GDM1 (cell line): Measurements from ENCODE around the gene ALPL.

Experiments used
- DNase-seq: peaks from one replicate; lab custom pipeline; 2025; lab: John Stamatoyannopoulos, UW

The ALPL gene

DNA sequence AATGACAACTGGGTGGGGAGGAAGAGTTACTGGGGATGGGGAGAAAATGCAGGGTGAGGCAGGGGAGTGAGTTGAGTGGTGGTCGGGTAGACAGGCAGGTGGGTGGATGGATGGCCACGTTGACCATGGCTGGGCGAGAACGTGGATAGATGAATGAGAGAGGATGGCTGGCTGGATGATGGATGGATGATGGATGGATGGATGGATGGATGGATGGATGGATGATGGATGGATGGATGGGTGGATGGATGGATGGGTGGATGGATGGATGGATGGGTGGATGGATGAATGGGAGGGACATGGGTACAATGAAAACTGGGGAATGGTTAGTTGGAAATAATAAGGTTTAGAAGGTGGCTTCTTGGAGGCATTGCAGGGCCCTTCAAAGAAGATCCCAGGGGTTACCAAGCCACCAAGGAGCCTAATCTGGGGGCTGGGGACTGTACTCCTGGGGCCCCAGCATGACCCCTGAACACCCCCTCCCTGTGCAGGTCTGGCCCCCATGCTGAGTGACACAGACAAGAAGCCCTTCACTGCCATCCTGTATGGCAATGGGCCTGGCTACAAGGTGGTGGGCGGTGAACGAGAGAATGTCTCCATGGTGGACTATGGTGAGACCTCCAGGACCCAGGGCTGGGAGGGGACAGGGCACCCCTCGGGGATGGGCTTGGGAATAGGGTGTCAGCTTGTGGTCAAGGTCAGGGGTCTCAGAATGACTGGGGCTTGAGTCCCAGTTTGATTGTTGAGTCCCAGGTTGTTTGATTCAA, 67.0 kb downstream of the ALPL start:
- DNase-seq, result no peak

DNA sequence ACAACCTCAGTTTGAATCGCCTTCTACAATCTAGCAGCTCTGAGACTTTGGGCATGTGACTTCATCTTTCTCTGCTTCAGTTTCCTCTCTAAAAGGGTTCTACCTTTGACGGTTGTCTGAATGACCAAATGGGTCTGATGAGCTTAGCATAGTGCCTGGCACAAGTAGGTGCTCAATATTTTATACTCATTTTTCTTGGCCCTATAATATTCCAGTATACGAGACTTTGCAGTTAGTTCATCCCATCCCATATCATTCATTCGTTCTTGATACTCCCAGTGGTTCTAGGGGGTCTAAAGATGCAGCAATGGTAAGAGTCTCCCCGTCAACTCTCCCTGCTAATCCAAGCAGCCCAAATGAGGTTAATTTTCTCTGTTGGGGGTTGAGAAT, 67.6 kb downstream of the ALPL start:
- no peak for DNase-seq

DNA sequence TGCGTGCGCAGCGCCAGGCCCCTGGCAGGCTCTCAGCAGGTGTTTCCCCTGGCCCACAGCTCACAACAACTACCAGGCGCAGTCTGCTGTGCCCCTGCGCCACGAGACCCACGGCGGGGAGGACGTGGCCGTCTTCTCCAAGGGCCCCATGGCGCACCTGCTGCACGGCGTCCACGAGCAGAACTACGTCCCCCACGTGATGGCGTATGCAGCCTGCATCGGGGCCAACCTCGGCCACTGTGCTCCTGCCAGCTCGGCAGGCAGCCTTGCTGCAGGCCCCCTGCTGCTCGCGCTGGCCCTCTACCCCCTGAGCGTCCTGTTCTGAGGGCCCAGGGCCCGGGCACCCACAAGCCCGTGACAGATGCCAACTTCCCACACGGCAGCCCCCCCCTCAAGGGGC, 68.1 kb downstream of the ALPL start:
- no peak for DNase-seq

DNA sequence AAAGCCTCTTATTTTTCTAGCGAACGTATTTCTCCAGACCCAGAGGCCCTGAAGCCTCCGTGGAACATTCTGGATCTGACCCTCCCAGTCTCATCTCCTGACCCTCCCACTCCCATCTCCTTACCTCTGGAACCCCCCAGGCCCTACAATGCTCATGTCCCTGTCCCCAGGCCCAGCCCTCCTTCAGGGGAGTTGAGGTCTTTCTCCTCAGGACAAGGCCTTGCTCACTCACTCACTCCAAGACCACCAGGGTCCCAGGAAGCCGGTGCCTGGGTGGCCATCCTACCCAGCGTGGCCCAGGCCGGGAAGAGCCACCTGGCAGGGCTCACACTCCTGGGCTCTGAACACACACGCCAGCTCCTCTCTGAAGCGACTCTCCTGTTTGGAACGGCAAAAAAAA, 68.7 kb downstream of the ALPL start:
- DNase-seq, result no peak

DNA sequence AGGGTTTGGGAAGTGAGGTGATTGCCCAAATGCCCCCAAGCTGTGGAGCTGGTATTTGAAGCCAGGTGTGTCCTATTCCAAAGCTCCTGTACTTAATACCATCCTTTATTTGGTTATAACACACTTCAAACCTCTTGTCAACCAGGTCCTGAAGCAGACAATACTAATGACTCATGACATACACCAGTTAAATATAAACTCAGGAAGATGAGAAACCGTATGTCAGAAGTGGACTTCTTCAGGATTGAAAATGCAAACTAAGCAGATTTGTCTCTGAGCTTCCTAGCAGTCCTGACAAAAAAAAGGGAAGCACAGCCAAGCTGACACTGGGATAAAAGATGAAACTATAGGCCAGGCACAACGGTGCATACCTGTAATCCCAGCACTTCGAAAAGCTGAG, 70.6 kb downstream of the ALPL start:
- no peak for DNase-seq

DNA sequence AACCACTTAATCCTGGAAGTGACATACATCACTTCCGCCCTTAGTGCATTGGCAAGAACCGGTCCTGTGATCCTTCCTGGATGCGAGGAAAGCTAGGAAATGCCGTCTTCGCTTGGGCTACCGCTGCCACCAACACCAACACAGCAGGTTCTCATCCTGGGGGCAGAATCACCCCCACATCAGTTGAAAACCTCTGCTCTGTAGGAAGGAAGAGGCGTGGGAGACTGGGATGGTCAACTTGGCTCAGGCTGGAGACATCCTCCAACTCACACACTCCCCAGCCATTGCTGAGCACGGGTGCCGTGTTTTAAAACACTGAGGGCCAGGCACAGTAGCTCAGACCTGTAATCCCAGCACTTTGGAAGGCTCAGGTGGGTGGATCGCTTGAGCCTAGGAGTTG, 74.9 kb downstream of the ALPL start:
- DNase-seq, result no peak

DNA sequence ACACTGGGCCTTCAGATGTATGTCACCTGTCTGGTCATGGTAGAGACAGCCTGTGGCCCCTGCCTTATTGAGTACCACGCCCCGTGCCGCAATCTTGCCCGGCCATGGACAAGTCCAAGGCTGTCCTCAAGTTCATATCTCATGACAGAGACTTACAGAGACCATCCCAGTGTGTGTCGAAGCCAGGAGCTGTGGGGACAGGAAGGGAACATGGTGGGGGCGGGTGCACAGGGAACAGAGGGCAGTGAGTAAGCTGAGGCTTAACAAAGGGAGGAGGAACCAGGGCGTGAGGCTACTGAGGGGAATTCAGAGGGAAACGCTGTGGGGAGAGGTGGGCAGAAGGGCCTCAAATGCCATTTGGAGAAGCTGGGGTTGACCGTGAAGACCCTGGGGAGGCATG, 75.8 kb downstream of the ALPL start:
- no peak for DNase-seq

DNA sequence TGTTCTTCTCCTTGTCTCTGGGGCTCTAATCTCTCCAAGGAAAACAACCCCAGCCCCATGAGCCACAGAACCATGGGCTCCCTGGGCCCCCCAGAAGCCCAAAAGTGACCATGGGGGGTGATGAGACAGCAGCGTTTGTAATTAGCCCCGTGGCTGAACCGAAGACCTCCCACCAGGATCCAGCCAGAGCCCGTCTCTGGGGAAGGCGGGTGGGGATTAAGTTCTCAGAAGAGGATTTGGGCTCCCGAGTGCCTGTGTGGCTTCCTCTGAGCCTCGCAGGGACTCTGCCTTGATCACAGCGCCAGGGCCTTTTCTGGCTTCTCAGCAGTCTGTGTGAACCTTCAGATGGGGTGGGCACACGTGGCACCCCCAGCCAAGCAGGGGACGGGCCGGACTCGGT, 77.0 kb downstream of the ALPL start:
- DNase-seq, result no peak

DNA sequence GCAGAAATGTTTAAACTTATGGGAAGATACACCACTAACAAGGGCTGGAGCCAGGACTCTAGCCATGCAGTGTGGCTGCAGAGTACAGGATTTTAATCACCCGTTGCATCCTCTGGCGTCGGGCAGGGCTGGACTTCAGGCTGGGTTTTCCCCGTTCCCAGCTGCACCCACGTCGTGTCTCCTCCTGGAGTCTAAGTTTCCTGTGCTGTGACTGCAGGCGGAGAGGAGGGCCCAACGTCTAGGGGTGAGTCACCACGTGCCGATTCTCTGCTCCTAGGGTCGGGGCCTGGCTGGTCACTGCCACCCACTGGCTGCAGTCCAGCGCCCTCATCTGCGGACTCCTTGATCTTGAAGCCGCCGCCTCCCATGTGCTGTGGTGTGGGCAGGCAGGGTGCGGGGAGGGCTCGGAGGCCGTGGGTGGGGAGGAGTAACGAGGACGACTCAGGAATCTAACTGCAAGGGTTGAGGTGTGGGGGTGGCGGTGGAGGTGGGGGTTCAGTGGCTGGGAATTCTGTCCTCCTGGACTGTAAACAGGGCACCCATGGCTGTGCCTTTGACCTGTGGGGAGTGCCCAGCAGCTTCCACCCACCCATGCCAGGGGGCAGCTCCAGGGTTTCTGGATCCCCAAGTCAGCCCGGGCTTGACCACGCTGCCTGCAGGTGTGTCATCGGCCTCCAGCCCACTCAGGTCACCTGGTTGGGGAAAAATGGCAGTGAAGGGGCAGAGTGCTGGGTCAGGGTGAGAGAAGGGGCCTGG, 77.8 kb downstream of the ALPL start:
- no peak for DNase-seq

DNA sequence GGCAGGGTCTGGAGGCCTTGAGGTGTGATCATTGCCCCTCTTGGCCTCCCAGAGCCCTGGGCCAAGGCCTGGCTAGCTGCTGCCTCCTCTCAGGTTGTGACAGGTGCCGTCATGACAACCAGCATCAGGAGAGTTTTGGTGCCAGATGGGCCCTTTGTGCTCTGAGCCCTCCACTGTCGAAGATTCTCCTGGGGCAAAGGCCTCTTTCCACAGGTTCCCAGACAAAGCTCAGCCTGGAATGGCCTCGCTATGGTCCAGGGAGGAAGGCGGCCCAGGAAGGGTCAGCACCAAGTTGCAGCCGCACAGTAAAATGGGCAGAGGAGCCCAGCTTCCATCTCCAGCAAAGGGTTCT, 78.4 kb downstream of the ALPL start:
- DNase-seq, result no peak

DNA sequence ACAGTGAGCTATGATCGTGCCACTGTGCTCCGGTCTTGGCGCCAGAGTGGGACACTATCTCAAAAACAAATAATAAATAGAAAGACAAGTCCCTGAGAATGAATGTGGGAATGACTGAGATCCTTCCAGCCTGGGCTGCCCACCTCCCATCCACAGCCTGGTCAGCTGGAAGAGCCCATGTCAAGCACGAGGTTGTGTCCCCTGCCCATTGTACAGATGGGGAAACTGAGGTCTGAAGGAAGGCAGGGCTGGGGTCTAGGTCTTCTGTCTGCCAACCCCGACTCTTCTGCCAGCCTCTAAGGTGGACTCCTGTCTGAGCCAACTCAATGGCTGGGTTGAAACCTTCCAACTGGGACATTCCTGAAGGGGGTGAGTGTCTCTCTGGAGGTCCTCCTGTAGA, 80.4 kb downstream of the ALPL start:
- no peak for DNase-seq

DNA sequence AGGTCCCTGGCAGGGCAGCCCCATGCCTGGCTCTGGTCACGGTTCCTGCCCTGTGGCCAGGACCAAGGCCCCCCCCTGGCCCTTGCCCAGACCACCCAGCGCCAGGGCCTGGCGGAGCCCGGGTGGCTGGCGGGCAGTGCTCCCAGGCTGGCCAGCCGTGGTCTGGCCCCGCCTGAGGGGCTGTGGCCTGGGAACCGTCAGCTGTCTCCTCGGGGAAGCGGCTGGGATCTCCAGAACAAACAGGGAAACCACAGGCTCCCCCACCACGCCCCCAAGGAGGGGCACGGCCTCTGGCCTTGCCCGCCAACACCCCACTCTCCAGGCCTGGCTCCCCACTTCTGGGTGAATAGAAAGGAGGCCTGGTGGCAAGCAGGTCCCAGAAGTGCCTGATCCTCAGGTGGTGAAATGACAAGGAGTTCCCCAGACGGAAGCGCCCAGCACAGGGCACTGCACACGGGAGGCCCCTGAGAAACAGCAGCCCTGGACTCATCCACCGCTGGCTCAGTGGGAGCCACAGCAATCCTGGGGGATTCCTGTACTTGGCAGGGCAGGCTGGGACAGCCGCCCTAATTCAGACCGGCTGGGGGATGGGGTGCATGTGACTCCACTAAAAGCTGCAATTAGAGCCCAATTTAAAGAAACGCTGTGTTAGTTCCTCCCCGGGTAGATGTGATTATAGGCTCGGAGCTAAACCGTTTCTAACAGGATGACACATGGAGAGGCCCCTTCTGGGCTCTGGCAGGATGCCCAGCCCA, 81.1 kb downstream of the ALPL start:
- DNase-seq, result no peak

DNA sequence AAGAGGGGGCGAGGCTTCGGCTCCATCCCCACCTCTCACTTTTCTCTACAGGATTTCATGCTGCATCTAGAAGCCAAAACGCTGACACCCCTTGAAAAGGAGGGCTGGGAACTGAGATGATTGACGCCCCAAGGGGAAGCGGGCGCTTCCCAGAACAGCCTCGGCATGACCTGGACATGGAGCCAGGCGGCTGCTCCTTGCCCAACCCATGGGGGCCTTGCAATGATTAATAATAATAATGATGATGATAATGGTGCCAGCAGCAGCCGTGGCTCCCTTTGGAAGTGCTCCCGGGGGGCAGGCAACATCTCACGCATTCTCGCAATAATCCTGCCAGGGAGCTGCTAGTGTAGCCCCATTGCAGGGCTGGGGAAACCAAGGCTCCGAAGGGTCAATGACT, 81.7 kb downstream of the ALPL start:
- DNase-seq, result no peak

DNA sequence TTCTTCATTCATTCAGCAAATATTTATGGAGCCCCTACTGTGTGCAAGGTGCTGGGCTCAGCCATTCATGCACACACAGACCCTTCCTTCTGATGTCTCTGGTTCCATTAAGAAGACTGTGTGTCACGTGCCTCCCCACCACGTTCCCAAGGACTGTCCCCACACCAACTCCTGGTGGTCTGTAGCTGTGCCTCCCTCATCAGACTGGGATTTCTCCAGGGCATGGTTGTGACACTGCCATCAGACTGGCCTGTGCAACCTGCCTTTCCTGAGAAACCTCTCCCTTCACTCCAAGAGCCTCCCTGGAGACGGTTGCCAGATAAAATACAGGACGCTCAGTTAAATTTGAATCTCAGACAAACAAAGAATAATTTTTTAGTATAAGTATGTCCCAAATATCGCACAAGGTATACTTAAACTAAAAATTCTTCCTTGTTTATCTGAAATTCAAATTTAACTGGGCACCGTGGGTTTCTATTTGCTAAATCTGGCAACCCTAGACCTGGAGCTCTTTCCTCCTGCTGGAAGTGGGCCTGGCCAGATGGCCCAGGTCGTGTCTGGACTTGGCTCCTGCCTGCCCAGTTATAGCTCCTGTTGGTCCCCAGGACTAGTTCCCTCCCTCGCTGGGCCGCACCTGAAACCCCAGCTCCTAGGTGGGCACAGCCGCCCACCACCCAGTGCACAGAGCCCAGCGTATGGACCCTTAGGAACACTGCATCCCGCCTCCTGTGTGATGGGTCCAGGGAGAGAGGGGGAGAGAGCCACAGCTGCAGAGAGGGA, 83.1 kb downstream of the ALPL start:
- DNase-seq, result no peak

DNA sequence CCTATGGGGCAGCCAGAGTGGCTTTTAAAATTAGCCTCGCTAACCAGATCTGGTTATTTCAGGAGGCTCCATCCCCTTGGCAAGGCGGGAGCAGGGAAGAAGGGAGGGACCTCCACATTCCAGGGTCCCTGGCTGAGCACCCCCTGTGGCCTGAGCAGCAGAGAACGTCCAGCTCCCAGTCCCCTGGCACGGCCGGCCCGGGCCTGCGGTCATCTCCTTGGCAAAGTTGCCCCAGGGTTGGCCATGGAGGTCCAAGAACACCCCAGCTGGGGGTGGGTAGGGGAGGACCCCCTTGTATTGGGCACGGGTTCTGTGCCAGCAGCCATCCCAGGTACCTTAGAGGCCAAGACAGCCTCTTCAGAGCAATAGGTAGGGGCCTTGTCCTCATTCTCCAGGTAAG, 84.0 kb downstream of the ALPL start:
- DNase-seq, result no peak

DNA sequence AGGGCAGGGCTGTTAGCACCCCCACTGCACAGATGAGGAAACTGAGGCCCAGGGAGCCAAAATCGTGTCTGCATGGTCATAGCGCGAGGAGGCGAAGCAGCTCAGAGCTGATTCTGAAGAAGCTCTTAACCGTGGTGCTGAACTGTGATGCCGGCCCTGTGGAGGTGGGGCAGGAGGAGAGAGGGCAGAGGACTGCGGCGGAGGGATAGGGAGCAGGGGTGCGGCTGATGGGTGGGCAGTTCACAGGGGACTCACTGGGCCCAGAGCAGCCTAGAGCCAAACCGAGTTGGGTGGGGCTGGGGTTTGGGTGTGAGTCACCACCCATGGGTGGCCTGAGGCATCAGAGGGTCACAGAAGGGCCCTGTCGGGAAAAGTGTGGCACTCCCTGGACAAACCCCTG, 85.3 kb downstream of the ALPL start:
- DNase-seq, result no peak

DNA sequence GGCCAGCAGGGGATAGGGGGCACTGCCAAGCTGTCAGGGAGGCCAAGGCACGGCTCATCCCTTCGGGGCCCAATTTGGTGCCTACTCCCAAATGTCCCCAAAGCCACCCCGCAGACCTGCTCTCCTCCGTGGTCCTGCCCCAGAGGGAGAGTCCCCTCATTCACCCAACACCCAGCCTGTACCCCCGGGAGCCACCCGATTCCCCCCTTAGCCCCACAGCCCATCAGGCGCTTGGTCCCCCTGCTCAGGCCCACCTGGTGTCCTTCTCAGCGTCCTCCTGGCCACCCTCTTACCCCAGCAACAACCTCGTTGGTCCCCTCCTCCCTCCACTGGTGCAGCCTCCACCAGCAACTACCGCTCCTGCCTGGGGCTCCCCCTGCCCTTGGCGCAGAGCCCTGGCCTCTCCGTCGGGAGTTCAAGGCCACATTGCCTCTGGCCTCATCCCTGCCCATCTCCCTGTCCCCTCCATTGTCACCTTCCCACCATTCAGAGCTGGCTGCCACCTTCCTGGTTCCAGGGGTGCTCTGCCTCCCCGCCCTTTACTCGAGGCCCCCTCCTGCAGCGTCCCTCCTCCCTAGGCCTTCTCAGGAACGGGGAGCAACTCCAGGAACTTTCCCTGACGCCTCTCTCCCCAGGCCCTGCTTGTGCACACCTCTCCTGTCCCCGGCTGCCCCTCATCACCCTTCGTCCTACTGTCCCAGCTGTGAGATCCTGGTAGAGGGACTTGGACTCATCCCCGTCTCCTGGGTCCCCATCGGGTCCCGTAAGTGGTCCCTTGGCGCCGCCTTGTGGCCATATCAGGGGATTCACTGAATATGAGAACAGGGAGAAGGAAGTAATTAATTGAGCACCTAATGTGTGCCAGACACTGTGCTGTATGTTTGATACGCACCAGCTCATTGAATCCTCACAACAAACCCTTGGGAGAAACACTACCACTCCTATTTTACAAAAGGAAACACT, 86.0 kb downstream of the ALPL start:
- DNase-seq, result no peak

DNA sequence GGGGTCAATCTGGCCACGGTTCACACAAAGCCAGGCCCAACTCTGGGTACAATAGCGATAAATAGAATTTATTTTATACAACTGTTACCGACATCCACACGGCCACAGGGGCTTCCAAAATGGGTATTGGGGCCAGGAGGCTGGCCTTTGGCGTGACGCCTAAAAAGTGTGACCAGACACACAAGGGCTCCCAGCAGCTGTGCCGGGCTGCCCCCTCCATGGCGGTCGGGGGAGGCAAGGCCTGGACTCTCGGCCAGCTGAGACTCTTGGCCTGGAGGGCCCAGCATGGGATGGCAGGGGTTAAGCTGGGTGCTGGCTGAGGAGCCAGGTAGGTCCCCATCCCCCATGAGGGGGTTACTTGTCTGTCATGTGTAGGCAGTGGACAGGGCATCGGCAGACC, 87.0 kb downstream of the ALPL start:
- no peak for DNase-seq

DNA sequence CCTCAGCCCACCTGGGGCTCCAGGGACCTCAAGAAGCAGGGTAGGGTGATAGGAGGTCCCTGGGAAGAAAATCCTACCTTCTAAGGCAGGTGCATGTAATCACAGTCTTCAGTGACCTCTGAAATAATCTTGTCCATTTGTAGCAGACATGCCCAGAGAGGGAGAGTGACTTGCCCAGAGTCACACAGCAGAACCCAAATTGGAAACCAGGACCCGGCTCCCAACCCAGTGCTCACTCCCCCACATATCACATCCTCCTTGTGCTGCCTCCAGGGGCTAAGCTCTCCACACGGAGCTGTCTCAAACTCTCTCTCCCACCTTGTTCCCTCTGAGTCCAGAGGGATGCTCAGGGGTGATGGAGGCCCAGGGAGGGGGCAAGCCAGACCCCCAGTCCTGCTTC, 87.4 kb downstream of the ALPL start:
- no peak for DNase-seq

DNA sequence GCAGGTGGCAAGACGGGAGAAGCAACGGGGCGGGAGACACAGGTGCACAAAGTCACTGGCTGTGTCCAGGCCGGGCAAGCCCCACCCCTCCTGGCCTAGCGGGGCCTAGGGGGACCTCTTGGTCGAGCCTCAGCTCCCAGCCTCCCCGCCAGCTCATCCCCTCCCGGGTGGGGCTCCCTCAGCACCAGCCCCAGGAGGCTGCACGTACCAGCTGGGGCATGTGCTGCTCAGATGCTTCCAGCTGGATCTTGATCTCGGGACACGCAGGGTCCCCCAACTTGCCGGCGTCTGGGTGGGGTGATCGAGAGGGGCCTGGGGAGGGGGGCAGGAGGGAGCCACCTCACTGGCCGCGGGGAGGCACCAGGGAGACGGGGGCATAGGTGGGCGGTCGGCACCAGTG, 88.5 kb downstream of the ALPL start:
- DNase-seq, result no peak

DNA sequence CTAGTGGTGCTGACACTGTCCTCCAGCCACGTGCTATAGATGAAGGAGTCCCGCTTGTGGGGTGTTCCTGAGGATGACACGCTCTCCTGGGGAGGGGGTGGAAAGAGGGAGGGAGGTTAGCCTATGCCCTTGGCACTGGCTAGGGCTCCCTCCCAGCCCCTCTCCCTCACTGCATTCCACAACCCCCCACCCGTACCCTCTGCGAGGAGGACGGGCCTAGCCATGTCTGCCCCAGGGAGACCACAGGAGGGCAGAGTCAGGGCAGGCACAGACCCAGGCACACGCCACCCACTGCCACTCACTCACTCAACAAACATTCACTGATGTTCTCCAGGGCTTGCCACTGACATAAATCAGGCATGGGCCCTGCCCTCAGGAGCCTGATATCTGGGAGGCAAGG, 89.2 kb downstream of the ALPL start:
- DNase-seq, result no peak
